Aortic smooth muscle cell (primary cell): ENCODE data around the gene B3GNT7. TPM values are rescaled to one million over a fixed set of nuclear protein-coding genes. Genes with fewer than 3 reads are reported as not detected.

Experiments
- total RNA-seq: library from RNA; depleted of rRNA; stranded (reverse); fragments of >200 nt; gene quantifications from 2 replicates; pipeline ENCODE4 v1.2.3, GENCODE V29; 2014

The B3GNT7 gene, protein sequence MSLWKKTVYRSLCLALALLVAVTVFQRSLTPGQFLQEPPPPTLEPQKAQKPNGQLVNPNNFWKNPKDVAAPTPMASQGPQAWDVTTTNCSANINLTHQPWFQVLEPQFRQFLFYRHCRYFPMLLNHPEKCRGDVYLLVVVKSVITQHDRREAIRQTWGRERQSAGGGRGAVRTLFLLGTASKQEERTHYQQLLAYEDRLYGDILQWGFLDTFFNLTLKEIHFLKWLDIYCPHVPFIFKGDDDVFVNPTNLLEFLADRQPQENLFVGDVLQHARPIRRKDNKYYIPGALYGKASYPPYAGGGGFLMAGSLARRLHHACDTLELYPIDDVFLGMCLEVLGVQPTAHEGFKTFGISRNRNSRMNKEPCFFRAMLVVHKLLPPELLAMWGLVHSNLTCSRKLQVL
- 0.25 and 0.26 TPM in 2 replicates for total RNA-seq

DNA sequence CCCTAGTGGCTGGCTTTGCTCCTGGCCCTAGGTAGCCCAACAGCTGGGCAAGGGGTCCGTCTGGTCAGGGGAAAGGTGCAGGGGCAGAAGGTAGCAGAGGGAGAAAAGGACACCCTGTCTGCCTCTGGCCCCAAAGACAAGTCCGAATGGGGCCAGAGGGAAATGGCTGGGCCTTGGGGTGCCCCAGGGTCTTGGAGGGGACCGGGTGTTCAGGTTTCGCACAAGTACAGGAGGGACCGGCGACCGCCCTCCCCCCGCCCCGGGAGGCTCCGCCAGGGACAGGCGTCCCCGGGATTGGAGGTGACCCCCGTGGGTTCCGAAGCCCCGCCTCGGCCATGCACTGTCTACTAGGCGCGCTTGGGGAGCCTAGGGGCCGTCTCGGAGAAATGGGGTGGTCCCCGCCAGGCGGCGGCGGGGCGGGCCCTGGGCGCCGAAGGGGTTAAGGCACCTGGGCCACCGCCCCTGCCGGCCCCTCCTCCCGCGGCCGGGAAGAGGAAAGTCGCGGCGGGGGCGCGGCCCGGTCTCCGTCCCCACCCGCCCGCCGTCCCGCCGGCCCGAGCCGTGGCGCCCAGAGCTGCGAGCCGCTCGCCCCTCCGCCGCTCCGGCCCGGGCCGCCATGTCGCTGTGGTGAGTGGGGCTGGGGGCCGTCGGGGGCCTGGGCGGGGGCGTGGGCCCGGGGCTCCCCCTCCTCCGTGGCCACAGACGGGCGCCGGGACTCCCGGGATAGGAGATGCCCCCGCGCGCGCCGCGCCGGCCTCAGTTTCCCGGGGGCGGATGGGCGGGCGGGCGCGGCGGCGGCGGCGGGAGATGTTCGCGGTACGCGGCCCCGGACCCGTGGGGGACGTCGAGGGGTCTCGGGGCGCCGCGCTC lies at the start of gene B3GNT7:
TSS of gene B3GNT7 (plus strand) at position 523 of the 870 bp plus-strand sequence. CDS start at position 617, 94 bp downstream.

Other genes with a start within 250 kb of the B3GNT7 start
- gene ARMC9, start 197.1 kb upstream of the B3GNT7 start, total RNA-seq, result 97.6 and 158 TPM in 2 replicates
- gene NCL, start 68.8 kb downstream of the B3GNT7 start, total RNA-seq, result 207 and 232 TPM in 2 replicates
- under 0.01 TPM in 1 of 2 replicates, not detected in the other for gene NMUR1, start 134.7 kb downstream of the B3GNT7 start, total RNA-seq
- not detected in 2 replicates for gene TEX44, start 197.2 kb downstream of the B3GNT7 start, total RNA-seq